NCI-H1694 treated with DMSO at 0.1 percent for 48 hours (cell line): ENCODE measurements around the gene OR10R2.

ENCODE experiments used
- DNase-seq: peaks from one replicate; lab custom pipeline; 2025; lab: John Stamatoyannopoulos, UW

Gene OR10R2

GRCh38 chr1:158471920-158472319 lies at the start of gene OR10R2:
Gene OR10R2 (plus strand): TSS chr1:158472220. CDS start chr1:158472326, 106 bp downstream.
- DNase-seq = no peak

- no peak for DNase-seq
Observed at GRCh38 chr1:158425027-158425426, 47.0 kb upstream of the OR10R2 start.

- no peak for DNase-seq
Observed at GRCh38 chr1:158426137-158426536, 45.9 kb upstream of the OR10R2 start, which contains the start of gene OR10K2. Gene OR10K2 (minus strand): TSS chr1:158426237. CDS start chr1:158420866, 5,371 bp downstream.

DNA sequence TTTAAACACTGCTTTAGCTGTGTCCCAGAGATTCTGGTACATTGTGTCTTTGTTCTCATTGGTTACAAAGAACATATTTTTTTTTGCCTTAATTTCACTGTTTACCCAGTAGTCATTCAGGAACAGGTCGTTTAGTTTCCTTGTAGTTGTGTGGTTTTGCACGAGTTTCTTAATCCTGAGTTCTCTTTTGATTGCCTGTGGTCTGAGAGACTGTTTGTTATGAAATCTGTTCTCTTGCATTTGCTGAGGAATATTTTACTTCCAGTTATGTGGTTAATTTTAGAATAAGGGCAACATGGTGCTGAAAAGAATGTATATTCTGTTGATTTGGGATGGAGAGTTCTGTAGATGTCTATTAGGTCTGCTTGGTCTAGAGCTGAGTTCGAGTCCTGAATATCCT lies 41.9 kb upstream of the OR10R2 start:
- peak; percentile 5 for DNase-seq

DNA sequence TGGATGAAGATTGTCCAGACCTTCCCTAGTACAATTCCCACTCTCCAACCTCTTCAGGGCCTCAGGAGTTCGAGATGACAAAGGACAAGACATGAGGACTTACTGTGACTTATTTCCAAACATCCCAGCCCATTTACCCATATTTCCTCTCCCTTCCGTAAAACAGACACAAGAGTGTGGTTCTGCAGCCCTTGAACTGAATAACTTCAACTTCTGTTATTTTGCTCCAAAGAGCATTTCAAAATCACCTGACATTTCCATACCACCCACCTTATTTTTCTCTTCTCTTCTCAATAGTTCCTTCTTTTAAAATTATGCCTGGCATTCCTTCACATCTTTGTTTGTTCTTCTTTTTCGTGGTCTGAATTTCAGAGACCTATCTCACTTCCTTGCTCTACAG lies 37.3 kb upstream of the OR10R2 start:
- no peak for DNase-seq

- DNase-seq = no peak
Observed at GRCh38 chr1:158445376-158445775, 26.6 kb upstream of the OR10R2 start.

- DNase-seq = no peak
Observed at GRCh38 chr1:158454537-158454936, 17.5 kb upstream of the OR10R2 start.

- DNase-seq = no peak
Observed at GRCh38 chr1:158457246-158457645, 14.8 kb upstream of the OR10R2 start.

GRCh38 chr1:158458263-158458662 lies 13.8 kb upstream of the OR10R2 start:
- no peak for DNase-seq

GRCh38 chr1:158461534-158461933 lies 10.5 kb upstream of the OR10R2 start, which contains the start of gene OR10K1:
Gene OR10K1 (plus strand): TSS chr1:158461834. CDS start chr1:158465562, 3,728 bp downstream.
- no peak for DNase-seq

- no peak for DNase-seq
Observed at GRCh38 chr1:158485455-158485854, 13.4 kb downstream of the OR10R2 start.

- no peak for DNase-seq
Observed at GRCh38 chr1:158491316-158491715, 19.3 kb downstream of the OR10R2 start.

DNA sequence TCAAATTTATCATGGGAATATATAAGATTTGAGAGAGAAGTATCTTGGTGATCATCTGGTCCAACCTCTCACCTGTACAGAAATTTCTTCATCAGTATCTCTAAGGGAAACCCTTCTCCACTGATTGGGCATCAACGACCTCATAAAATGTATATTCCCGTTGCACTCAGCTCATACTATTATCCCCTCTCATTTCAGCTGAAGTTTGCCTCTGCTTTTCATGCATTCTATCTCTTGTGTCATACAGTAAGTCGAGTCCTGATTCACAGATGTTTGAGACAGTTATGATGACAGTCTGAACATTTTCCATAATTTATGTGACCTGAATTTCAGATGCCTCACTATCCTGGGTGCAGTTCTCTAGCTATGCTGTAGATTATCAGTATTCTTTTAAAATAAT lies 21.0 kb downstream of the OR10R2 start:
- DNase-seq = no peak

DNA sequence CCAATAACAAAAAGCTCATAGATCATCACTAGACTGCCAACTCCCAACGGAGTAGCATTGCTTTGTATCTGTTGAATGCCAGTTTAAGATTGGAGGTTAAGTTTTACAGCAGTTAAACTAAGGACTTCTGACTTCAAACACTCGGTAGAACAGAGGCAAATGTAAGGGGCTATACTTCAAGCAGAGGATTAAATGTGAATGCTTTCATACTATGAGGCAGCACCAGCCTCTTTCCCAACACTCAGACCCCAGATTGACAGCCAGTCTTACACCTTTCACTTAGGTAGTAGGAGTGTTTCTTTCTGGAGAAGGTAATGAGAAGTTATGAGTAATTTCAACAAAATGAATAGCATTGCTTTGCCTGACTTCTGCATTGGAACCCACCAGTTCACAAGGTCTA lies 22.8 kb downstream of the OR10R2 start:
- DNase-seq = no peak

DNA sequence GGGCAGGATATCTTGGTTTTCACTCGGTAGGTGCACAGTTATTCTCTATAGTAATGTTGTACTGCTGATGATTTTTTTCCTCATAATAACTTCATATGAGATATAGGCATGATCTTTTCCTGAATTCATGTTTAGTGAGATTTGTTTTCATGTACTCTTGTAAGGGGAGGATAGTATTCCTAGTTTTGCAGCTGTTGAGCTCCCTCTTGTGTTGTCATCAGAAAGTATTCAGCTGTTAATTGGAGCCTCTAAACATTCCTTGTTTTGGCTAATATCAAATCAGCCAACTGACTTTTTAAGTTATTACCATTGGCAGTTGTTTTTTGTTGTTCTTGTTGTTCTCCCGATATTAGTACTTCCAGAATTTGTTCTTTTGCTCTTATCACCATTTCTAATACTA lies 24.4 kb downstream of the OR10R2 start:
- DNase-seq = no peak

DNA sequence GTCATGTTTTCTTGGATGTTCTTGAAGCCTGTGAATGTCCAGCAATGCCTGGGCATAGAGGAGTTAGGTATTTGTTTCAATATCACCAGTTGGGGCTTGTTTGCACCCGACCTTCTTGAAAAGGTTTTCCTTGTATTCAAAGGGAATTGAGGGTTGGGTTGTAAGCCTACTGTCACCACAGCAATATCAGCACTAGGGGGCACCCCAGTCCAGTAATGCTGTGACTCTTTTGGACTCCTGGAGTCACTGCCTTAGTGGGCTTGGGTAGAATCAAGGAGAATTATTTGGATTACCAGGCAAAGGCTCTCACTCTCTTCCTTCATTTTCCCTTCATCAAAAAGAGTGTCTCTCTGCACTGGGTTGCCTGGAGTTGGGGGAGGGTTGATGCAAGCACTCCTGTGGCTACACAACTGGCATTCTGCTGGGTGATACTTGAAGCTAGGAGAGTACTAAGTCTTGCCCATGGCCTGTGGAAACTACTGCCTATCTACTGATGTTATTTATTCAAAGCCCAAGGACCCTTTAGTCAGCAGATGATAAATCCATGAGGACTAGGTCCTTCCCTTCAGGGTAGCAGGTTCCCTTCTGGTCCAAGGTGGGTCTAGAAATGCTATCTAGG lies 34.5 kb downstream of the OR10R2 start:
- DNase-seq = no peak

DNA sequence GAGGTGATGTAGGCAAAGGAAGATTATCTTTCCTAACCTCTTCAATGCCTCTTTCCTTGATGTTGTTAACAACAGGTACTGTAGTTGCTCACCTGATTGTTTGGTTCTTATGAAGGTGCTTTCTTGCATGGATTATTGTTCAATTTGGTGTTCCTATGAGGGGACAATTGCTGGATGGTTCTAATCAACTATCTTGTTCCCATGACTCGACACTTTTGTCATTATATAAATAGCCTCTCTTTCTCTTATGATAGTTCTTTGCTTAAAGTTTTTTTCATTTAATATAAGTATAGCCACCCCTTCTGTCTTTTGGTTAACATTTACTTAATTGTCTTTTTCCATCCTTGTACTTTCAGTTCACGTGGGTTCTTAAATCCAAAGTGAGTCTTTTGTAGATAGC lies 35.5 kb downstream of the OR10R2 start:
- DNase-seq = no peak

- no peak for DNase-seq
Observed at GRCh38 chr1:158509471-158510156, 37.6 kb downstream of the OR10R2 start.

DNA sequence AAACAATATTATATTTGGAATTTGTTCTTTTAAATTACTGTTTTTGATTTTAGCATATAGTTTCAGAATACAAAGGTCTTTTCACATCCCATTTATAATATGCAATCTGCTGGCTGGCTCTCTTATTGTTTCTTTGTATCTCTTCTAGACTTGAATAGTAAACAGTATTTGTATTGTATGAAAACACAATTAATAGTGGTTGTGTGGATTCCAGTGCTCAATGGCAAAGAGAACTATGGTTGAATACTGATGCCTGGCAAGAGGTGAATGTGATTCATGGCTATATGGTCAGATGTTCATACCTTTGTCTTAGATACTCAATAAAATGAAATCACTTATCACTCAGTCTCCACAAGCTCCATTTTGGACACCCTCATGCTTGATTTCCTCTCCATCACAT lies 44.9 kb downstream of the OR10R2 start:
- no peak for DNase-seq

- DNase-seq = no peak
Observed at GRCh38 chr1:158520021-158520420, 48.0 kb downstream of the OR10R2 start.

GRCh38 chr1:158520955-158521665 lies 49.1 kb downstream of the OR10R2 start:
- DNase-seq = no peak

- no peak for DNase-seq
Observed at GRCh38 chr1:158521666-158522058, 49.6 kb downstream of the OR10R2 start.

DNA sequence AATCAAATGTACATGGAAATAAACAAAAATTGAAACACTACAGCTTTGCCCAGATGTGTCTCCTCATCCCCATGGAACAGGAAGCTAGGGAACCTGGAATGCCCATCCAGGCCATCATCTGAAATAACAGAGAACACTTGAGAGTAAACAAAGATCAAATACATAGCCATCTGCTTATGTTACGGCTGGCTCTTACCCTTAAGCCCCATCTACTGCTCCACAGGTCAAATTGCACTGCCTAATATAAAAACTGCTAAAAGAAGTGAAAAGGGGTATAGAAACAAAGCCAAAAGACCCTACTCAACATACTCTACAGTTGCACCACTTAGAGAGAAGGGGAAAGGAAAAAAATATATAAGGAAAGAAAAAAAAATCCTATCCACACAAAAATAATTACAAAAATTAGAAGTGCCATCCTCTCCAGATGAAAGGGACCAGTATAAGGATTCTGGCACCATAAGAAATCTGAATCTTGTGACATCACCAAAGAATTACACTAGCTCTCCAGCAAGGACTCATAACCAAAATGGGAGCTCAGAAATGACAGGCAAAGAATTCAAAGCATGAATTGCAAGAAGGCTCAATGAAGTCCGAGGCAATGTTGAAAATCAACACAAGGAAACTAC lies 55.3 kb downstream of the OR10R2 start:
- no peak for DNase-seq
